OCI-LY1 (cell line): Measurements from ENCODE around the gene SENP6.

Experiments
- H2AFZ ChIP-seq: fragments of 200-600 bp; sonication (generic), shearing (Covaris generic); 2 replicates; pipeline ENCODE4 v1.6.0; 2014; ENCODE audit warnings: antibody characterized with exemption, mild to moderate bottlenecking, low read length
- H3F3A ChIP-seq: fragments of 200-600 bp; sonication (generic), shearing (Covaris generic); 2 replicates; pipeline ENCODE4 v1.6.0; 2014; ENCODE audit warnings: mild to moderate bottlenecking, antibody characterized with exemption, low read length, moderate library complexity; ENCODE audit not compliant: insufficient read depth
- H3K27ac ChIP-seq: fragments of 200-600 bp; sonication (generic); 2 replicates; pipeline ENCODE4 v1.5.1; 2014; ENCODE audit warnings: low read length, mixed run types, mild to moderate bottlenecking, low read depth; ENCODE audit not compliant: poor library complexity, severe bottlenecking
- H3K27me3 ChIP-seq: fragments of 200-600 bp; sonication (generic); 2 replicates; pipeline ENCODE4 v1.6.0; 2014; ENCODE audit warnings: antibody characterized with exemption, mild to moderate bottlenecking, low read length, moderate library complexity; ENCODE audit not compliant: insufficient read depth
- H3K36me3 ChIP-seq: fragments of 200-600 bp; sonication (generic); 2 replicates; pipeline ENCODE4 v1.6.1; 2014; ENCODE audit warnings: mild to moderate bottlenecking, antibody characterized with exemption, low read length, moderate library complexity, mixed read lengths; ENCODE audit not compliant: insufficient read depth
- H3K4me1 ChIP-seq: fragments of 200-600 bp; sonication (generic); 2 replicates; pipeline ENCODE4 v1.5.1; 2014; ENCODE audit warnings: mild to moderate bottlenecking, low read length, moderate library complexity; ENCODE audit not compliant: insufficient read depth, severe bottlenecking
- H3K4me2 ChIP-seq: fragments of 200-600 bp; sonication (generic), shearing (Covaris generic); 2 replicates; pipeline ENCODE4 v1.6.1; 2014; ENCODE audit warnings: low read length
- H3K4me3 ChIP-seq: fragments of 200-600 bp; sonication (generic); 2 replicates; pipeline ENCODE4 v1.5.1; 2014; ENCODE audit warnings: low read length, low read depth, mild to moderate bottlenecking, mixed read lengths; ENCODE audit not compliant: poor library complexity, severe bottlenecking
- H3K79me2 ChIP-seq: fragments of 200-600 bp; shearing (Covaris generic); 2 replicates; pipeline ENCODE4 v1.6.1; 2016; ENCODE audit warnings: mixed run types, low read length, mixed read lengths; ENCODE audit not compliant: insufficient read depth
- H3K9ac ChIP-seq: fragments of 200-600 bp; sonication (generic), shearing (Covaris generic); 2 replicates; pipeline ENCODE4 v1.6.1; 2014; ENCODE audit warnings: mild to moderate bottlenecking, low read length, mixed read lengths
- H3K9me2 ChIP-seq: fragments of 200-600 bp; sonication (generic), shearing (Covaris generic); 2 replicates; pipeline ENCODE4 v1.6.1; 2014; ENCODE audit warnings: low read depth, mild to moderate bottlenecking, low read length, mixed read lengths
- H3K9me3 ChIP-seq: fragments of 200-600 bp; shearing (Covaris generic); 2 replicates; pipeline ENCODE4 v1.6.1; 2014; ENCODE audit warnings: low read length, mixed read lengths
- H4K20me1 ChIP-seq: fragments of 200-600 bp; sonication (generic), shearing (Covaris generic); 2 replicates; pipeline ENCODE4 v1.6.0; 2016; ENCODE audit warnings: mild to moderate bottlenecking, low read length; ENCODE audit not compliant: insufficient read depth
- CTCF ChIP-seq: fragments of 200-600 bp; sonication (generic), shearing (Covaris generic); IDR thresholded peaks from 2 replicates; pipeline ENCODE4 v1.5.1; 2017; ENCODE audit warnings: mild to moderate bottlenecking, antibody characterized with exemption, low read length, moderate library complexity, mixed read lengths
- EZH2 ChIP-seq: fragments of 200-600 bp; sonication (generic), shearing (Covaris generic); IDR thresholded peaks from 2 replicates; pipeline ENCODE4 v1.8.0; 2017; ENCODE audit warnings: borderline replicate concordance, mixed run types, mild to moderate bottlenecking, antibody characterized with exemption, low read length, moderate library complexity, mixed read lengths

Gene SENP6

GRCh38 chr6:75657327-75657726 lies 55.6 kb downstream of the SENP6 start:
- no peak overlapping the region for H3K9ac ChIP-seq
- no peak overlapping the region for H3K4me2 ChIP-seq
- no peaks in the 10 kb centered on the region for H3K79me2 ChIP-seq
- H3K27ac ChIP-seq = no peak overlapping the region
- no peak for TF ChIP-seq CTCF
- no peak for TF ChIP-seq EZH2
- no peak overlapping the region for H3K4me3 ChIP-seq
- no peak overlapping the region for H2AFZ ChIP-seq
- H3F3A ChIP-seq = no peaks in the 10 kb centered on the region
- H3K9me2 ChIP-seq = no peaks in the 10 kb centered on the region
- H3K27me3 ChIP-seq = no peaks in the 10 kb centered on the region
- H3K4me1 ChIP-seq = no peaks in the 10 kb centered on the region
- H4K20me1 ChIP-seq = no peaks in the 10 kb centered on the region
- H3K9me3 ChIP-seq = no peaks in the 10 kb centered on the region
- peaks cover 54% of the 10 kb centered on the region for H3K36me3 ChIP-seq

GRCh38 chr6:75666592-75666991 lies 64.9 kb downstream of the SENP6 start:
- Histone ChIP-seq H3K27ac (no peak overlapping the region), H4K20me1 (no peaks in the 10 kb centered on the region), H3K4me1 (no peaks in the 10 kb centered on the region), H3K4me3 (no peak overlapping the region), H3K27me3 (no peaks in the 10 kb centered on the region), H3K9ac (no peak overlapping the region), H3K36me3 (peaks cover 66% of the 10 kb centered on the region), H3K9me3 (no peaks in the 10 kb centered on the region), H3K4me2 (no peak overlapping the region), H2AFZ (no peak overlapping the region), H3F3A (no peaks in the 10 kb centered on the region), H3K79me2 (no peaks in the 10 kb centered on the region), H3K9me2 (no peaks in the 10 kb centered on the region)
- TF ChIP-seq CTCF (no peak), EZH2 (no peak)

- Histone ChIP-seq H2AFZ (no peak overlapping the region), H3K4me1 (no peaks in the 10 kb centered on the region), H4K20me1 (no peaks in the 10 kb centered on the region), H3K4me2 (no peak overlapping the region), H3K27ac (no peak overlapping the region), H3F3A (no peaks in the 10 kb centered on the region), H3K9ac (no peak overlapping the region), H3K9me2 (no peaks in the 10 kb centered on the region), H3K36me3 (peaks cover 78% of the 10 kb centered on the region), H3K79me2 (no peaks in the 10 kb centered on the region), H3K9me3 (no peaks in the 10 kb centered on the region), H3K4me3 (no peak overlapping the region), H3K27me3 (no peaks in the 10 kb centered on the region)
- TF ChIP-seq EZH2 = no peak
- TF ChIP-seq CTCF = no peak
These were observed 72.2 kb downstream of the SENP6 start for GRCh38 chr6:75673884-75674283.
